ENCODE data around the gene PPARD. TPM values are rescaled to one million over a fixed set of nuclear protein-coding genes. Genes with fewer than 3 reads are reported as not detected.

Gene PPARD
- total RNA-seq, 2 donors from 2014 or later: 38.1 to 41.8 TPM

DNA sequence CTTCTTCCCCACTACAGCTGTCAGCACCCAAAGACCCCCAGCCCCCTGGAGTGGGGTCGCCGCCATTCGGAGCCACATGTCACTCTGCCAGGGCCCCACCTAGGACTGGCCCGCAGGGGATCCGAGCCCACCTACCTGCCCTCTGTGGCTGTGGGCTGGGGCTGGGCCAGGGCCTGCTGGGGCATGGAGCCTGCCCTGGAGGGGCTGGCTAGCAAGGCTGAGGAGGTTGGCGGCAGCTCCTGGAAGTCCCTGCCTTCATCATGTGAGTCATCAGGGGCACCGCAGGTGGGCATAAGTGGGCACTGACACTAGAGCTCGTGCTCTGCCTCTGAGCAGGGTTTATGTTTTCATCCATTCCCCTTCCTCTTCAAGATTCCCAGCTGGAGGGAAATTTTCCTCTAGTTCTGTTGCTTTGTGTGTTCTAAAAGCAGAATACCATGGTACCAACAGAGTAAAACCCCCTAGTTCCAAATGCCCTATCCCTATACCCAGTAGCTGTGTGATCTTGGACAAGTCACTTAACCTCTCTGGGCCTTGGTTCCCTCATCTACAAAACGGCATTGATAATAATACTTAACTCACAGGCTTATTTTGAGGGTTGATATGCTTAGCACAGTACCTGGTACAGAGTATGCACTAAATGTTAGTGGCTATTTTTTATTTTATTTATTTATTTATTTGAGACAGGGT, 101.1 kb downstream of the PPARD start:
- DNase-seq: no peak

DNA sequence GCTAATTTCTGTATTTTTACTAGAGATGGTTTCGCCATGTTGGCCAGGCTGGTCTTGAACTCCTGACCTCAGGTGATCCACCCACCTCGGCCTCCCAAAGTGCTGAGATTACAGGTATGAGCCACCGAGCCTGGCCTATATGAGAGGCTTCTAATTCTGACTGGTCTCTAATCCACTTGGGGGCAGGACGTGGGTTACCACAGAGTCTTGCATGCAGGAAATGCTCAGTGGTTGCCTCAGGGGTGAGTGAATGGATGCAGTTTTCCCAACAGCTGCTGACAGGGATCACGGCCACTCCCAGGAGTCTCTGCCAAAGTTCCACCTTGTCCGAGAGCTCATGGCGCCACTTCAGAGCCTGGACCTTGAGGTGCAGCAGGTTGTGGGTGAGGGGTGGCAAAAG, 103.3 kb downstream of the PPARD start:
- TF ChIP-seq, protein P1, sequence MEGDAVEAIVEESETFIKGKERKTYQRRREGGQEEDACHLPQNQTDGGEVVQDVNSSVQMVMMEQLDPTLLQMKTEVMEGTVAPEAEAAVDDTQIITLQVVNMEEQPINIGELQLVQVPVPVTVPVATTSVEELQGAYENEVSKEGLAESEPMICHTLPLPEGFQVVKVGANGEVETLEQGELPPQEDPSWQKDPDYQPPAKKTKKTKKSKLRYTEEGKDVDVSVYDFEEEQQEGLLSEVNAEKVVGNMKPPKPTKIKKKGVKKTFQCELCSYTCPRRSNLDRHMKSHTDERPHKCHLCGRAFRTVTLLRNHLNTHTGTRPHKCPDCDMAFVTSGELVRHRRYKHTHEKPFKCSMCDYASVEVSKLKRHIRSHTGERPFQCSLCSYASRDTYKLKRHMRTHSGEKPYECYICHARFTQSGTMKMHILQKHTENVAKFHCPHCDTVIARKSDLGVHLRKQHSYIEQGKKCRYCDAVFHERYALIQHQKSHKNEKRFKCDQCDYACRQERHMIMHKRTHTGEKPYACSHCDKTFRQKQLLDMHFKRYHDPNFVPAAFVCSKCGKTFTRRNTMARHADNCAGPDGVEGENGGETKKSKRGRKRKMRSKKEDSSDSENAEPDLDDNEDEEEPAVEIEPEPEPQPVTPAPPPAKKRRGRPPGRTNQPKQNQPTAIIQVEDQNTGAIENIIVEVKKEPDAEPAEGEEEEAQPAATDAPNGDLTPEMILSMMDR (IDR thresholded peaks at IDR 0.05): no peak
- Histone ChIP-seq H3K27me3 (no peaks in the 10 kb centered on the region), H3K9me3 (no peaks in the 10 kb centered on the region), H3K9ac (ENCODE audit: low read depth in 2 of 2, low read length in 2 of 2) (no peak overlapping the region), H3K36me3 (no peaks in the 10 kb centered on the region), H3K4me3 (no peak overlapping the region), H3K27ac (no peak overlapping the region), H3K4me1 (no peaks in the 10 kb centered on the region)
- intact Hi-C loops (cut with DNase I): loop anchor here (5.0 kb wide), 1 partner anchor 148 kb away; the partner anchor contains the start of gene DEF6
- DNase-seq: no peak

More for the DNA sequence above, 101.1 kb downstream of the PPARD start:
- TF ChIP-seq, protein P1 (IDR thresholded peaks at IDR 0.05): no peak
- no peaks in the 10 kb centered on the region for H3K4me1 ChIP-seq
- H3K9me3 ChIP-seq: no peaks in the 10 kb centered on the region
- H3K9ac ChIP-seq (ENCODE audit: low read depth in 2 of 2, low read length in 2 of 2): no peak overlapping the region
- no peak overlapping the region for H3K27ac ChIP-seq
- no peaks in the 10 kb centered on the region for H3K36me3 ChIP-seq
- intact Hi-C loops (cut with DNase I): no loop called here
- H3K4me3 ChIP-seq: no peak overlapping the region
- no peaks in the 10 kb centered on the region for H3K27me3 ChIP-seq

DNA sequence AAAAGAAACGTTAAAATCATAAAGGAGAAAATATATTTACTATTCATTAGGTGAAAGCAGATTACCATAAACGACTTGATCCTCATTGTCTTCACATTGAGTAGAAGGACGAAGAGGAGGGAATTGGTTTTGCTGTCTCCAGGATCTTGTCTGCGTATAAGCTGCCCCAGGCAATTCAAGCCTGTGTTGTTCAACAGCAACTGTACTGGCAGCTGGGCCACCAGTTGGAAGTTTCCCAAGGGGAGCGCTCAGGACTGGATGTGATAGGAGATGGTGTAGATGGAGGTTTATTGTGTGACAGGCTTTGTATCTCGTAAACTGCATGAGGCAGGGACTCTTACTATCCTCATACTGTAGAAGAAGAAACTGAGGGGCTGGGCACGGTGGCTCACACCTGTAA, 105.8 kb downstream of the PPARD start:
- H3K9me3 ChIP-seq: no peaks in the 10 kb centered on the region
- intact Hi-C loops (cut with DNase I): loop anchor here (5.0 kb wide), 1 partner anchor 151 kb away; the partner anchor contains the start of gene DEF6
- no peaks in the 10 kb centered on the region for H3K27me3 ChIP-seq
- H3K4me3 ChIP-seq: no peak overlapping the region
- peaks cover 6% of the 10 kb centered on the region for H3K4me1 ChIP-seq
- TF ChIP-seq, protein P1 (IDR thresholded peaks at IDR 0.05): no peak
- H3K36me3 ChIP-seq: no peaks in the 10 kb centered on the region
- no peak overlapping the region for H3K27ac ChIP-seq
- H3K9ac ChIP-seq (ENCODE audit: low read depth in 2 of 2, low read length in 2 of 2): no peak overlapping the region
- no peak for DNase-seq

DNA sequence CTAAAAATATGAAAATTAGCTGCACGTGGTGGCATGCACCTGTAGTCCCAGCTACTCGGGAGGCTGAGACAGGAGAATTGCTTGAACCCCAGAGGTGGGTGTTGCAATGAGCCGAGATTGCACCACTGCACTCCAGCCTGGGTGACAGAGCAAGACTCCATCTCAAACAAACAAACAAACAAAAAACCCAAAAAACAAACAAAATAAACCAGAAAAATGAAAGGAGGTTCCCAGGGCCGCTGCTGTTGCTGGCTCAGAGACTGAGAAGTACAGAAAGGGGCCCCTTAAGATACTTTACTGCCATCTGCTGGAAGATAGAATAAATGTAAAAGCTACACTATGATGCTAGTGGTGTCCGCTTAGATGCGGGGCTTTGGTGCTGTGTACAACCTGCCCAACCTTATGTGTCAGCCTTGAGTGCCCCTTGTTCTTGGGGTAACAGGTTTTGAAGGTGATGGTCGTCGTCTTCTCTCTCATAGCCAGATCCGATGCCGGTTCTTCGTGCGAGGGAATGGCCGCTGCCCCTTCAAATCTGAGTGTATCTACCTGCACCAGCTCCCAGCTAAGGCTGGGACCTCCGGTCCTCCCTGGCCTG, 107.0 kb downstream of the PPARD start:
- Histone ChIP-seq H3K27ac (no peak overlapping the region), H3K27me3 (no peaks in the 10 kb centered on the region), H3K9ac (ENCODE audit: low read depth in 2 of 2, low read length in 2 of 2) (no peak overlapping the region), H3K9me3 (no peaks in the 10 kb centered on the region), H3K4me1 (peaks cover 6% of the 10 kb centered on the region), H3K36me3 (no peaks in the 10 kb centered on the region), H3K4me3 (no peak overlapping the region)
- TF ChIP-seq, protein P1 (IDR thresholded peaks at IDR 0.05): peak; percentile 66
- DNase-seq: no peak
- intact Hi-C loops (cut with DNase I): loop anchor here (5.0 kb wide), 1 partner anchor 152 kb away; the partner anchor contains the start of gene DEF6

DNA sequence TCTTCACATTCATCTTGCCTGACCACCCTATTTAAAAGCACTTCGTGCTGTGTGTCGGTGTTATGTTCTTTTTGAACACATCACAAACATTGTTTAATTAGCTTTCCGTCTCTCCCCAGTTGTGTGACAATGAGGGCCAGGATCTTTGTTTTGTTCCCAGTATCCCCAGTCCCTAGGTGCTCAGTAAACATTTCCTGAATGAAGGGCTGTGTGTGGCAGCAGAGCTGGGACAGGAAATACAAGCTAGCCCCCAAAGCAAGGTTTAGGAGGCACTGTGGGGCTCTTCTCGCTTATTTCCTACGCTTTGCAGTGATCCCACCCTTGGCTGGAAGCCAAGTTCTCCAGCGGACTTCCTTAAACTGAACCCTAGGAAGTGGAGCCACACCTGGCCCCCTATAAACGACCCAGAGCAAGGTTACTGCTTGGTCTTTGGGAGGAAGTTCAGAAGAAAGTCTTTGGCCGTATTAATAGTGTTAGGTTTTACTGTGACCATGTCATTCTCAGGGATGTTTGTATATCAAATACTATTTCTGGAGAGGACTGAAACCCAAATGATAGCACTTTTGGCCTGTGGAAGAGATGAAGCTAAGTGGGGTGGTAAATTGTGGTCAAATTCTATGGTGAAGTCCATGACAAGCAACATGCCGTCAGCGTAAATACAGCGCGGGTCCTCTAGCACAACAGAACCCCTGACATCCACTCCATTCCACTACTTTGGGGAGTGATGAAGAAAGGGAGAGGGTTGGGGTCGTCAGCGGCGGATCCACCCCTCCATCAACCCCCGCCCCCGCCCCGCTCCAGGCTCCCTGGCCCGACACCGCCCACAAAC, 109.2 kb downstream of the PPARD start:
- Histone ChIP-seq H3K4me3 (peak overlapping the region; percentile 74), H3K27ac (no peak overlapping the region), H3K9me3 (no peaks in the 10 kb centered on the region), H3K4me1 (peaks cover 6% of the 10 kb centered on the region), H3K36me3 (no peaks in the 10 kb centered on the region), H3K9ac (ENCODE audit: low read depth in 2 of 2, low read length in 2 of 2) (no peak overlapping the region), H3K27me3 (no peaks in the 10 kb centered on the region)
- intact Hi-C loops (cut with DNase I): no loop called here
- no peak for DNase-seq
- TF ChIP-seq, protein P1 (IDR thresholded peaks at IDR 0.05): no peak
